NB4 (cell line): ENCODE measurements around the gene MYO1F.
A peak's percentile ranks its signal among the peaks of the same experiment; 100 is the strongest.
"Not testable (repeated sequence)": the region's sequence is repeated elsewhere in the genome, so short reads cannot be mapped to it uniquely, and the experiment has no call there.

ENCODE experiments used
- DNase-seq: peaks from one replicate; pipeline ENCODE4 v3.0.0; 2010; ENCODE audit warnings: low read depth
- H3K4me3 ChIP-seq: one replicate; pipeline ENCODE4 v1.5.1; 2011; ENCODE audit warnings: mild to moderate bottlenecking, low read depth, low read length, moderate library complexity
- CTCF ChIP-seq: IDR thresholded peaks from one replicate; pipeline ENCODE4 v1.5.1; 2012; ENCODE audit warnings: low read depth, low read length
- MAX ChIP-seq: IDR thresholded peaks from 2 replicates; pipeline ENCODE4 v1.6.1; 2011; ENCODE audit warnings: low read depth, low read length
- MYC ChIP-seq: IDR thresholded peaks from 2 replicates; pipeline ENCODE4 v1.6.1; 2011; ENCODE audit warnings: low read depth, low read length
- POLR2A ChIP-seq: IDR thresholded peaks from 2 replicates; pipeline ENCODE4 v1.6.1; 2011; ENCODE audit warnings: mild to moderate bottlenecking; ENCODE audit not compliant: insufficient read length; ENCODE audit errors: extremely low read depth

The MYO1F gene

GRCh38 chr19:8580710-8581281 is 3.6 kb upstream of the MYO1F start:
- H3K4me3 ChIP-seq: no peak overlapping the region
- DNase-seq: peak; percentile 97
- TF ChIP-seq POLR2A: no peak
- peak; percentile 72 for TF ChIP-seq MAX
- peak; percentile 82 for TF ChIP-seq MYC
- peak; percentile 100 for TF ChIP-seq CTCF

- peak; percentile 97 for DNase-seq
- TF ChIP-seq CTCF: peak; percentile 100
- TF ChIP-seq POLR2A: no peak
- peak; percentile 48; the same call in 1 of the 2 replicates for TF ChIP-seq MAX
- TF ChIP-seq MYC: peak; percentile 15
- H3K4me3 ChIP-seq: no peak overlapping the region
Observed at GRCh38 chr19:8578642-8579265, 1.5 kb upstream of the MYO1F start.

GRCh38 chr19:8577741-8578140 is 499 bp upstream of the MYO1F start:
- no peak for TF ChIP-seq MYC
- TF ChIP-seq MAX: no peak
- TF ChIP-seq CTCF: no peak
- peak overlapping the region; percentile 80 for H3K4me3 ChIP-seq
- peak; percentile 73 for DNase-seq

GRCh38 chr19:8576273-8576993 is 809 bp downstream of the MYO1F start:
- peak; percentile 87 for TF ChIP-seq MYC
- peak; percentile 68; the same call in 1 of the 2 replicates for TF ChIP-seq MAX
- TF ChIP-seq CTCF: peak; percentile 5
- peak; percentile 50 for TF ChIP-seq POLR2A
- DNase-seq: peak; percentile 100
- peak overlapping the region; percentile 80 for H3K4me3 ChIP-seq

GRCh38 chr19:8575467-8575997 is 1.7 kb downstream of the MYO1F start:
- peak; percentile 88 for DNase-seq
- H3K4me3 ChIP-seq: peak overlapping the region; percentile 80
- TF ChIP-seq POLR2A (no peak), CTCF (no peak), MYC (peak; percentile 11; the same call in 1 of the 2 replicates), MAX (no peak)

- H3K4me3 ChIP-seq: peak overlapping the region; percentile 80
- not testable (repeated sequence) for DNase-seq
Observed at GRCh38 chr19:8574619-8574922, 2.7 kb downstream of the MYO1F start.
